Measurements from ENCODE around the gene PEX14. TPM values are rescaled to one million over a fixed set of nuclear protein-coding genes. Genes with fewer than 3 reads are reported as not detected.

Gene PEX14
- total RNA-seq, 6 experiments from 2014 or later: 10.5 to 26.5 (median 16.5) TPM

GRCh38 chr1:10640843-10641553, 166.2 kb downstream of the PEX14 start:
- H3K36me3 ChIP-seq: no peaks in the 10 kb centered on the region
- no peaks in the 10 kb centered on the region for H3K4me1 ChIP-seq
- no peaks in the 10 kb centered on the region for H3K9me3 ChIP-seq
- intact Hi-C loops (cut with DNase I): no loop called here
- H3K27ac ChIP-seq: no peak overlapping the region
- TF ChIP-seq POLR2A (IDR thresholded peaks at IDR 0.05) (no peak), CTCF (IDR thresholded peaks at IDR 0.05) (no peak)
- ATAC-seq: peak in 1 of 4 donors; percentile 7
- DNase-seq: no peak
- H3K27me3 ChIP-seq: no peaks in the 10 kb centered on the region
- H3K4me3 ChIP-seq: no peak overlapping the region
- WGBS (ENCODE audit: insufficient coverage, low coverage, low lambda C conversion rate, missing lambda C conversion rate): 90% methylated on average over 2 of the region's 16 CpGs

GRCh38 chr1:10641976-10642375, 167.2 kb downstream of the PEX14 start:
- DNase-seq (no peak), ATAC-seq (no peak)
- 91% methylated on average over 7 of the region's 24 CpGs for WGBS (ENCODE audit: insufficient coverage, low coverage, low lambda C conversion rate, missing lambda C conversion rate)
- H3K27me3 ChIP-seq: no peaks in the 10 kb centered on the region
- intact Hi-C loops (cut with DNase I): no loop called here
- TF ChIP-seq CTCF (IDR thresholded peaks at IDR 0.05) (no peak), POLR2A (IDR thresholded peaks at IDR 0.05) (no peak)
- H3K4me1 ChIP-seq: no peaks in the 10 kb centered on the region
- H3K9me3 ChIP-seq: no peaks in the 10 kb centered on the region
- H3K4me3 ChIP-seq: no peak overlapping the region
- no peaks in the 10 kb centered on the region for H3K36me3 ChIP-seq
- no peak overlapping the region for H3K27ac ChIP-seq

GRCh38 chr1:10642403-10643080, 167.8 kb downstream of the PEX14 start:
- DNase-seq: no peak
- Histone ChIP-seq H3K4me3 (no peak overlapping the region), H3K9me3 (no peaks in the 10 kb centered on the region), H3K27ac (no peak overlapping the region), H3K27me3 (no peaks in the 10 kb centered on the region), H3K4me1 (no peaks in the 10 kb centered on the region), H3K36me3 (no peaks in the 10 kb centered on the region)
- WGBS (ENCODE audit: insufficient coverage, low coverage, low lambda C conversion rate, missing lambda C conversion rate): 88% methylated on average over 7 of the region's 31 CpGs
- no peak for ATAC-seq
- no peak for TF ChIP-seq CTCF (IDR thresholded peaks at IDR 0.05)
- no peak for TF ChIP-seq POLR2A (IDR thresholded peaks at IDR 0.05)
- intact Hi-C loops (cut with DNase I): no loop called here

GRCh38 chr1:10643607-10644306, 169.0 kb downstream of the PEX14 start:
- Histone ChIP-seq H3K4me3 (no peak overlapping the region), H3K27ac (no peak overlapping the region), H3K9me3 (no peaks in the 10 kb centered on the region), H3K27me3 (no peaks in the 10 kb centered on the region), H3K4me1 (no peaks in the 10 kb centered on the region), H3K36me3 (no peaks in the 10 kb centered on the region)
- intact Hi-C loops (cut with DNase I): no loop called here
- DNase-seq (no peak), ATAC-seq (no peak)
- no peak for TF ChIP-seq POLR2A (IDR thresholded peaks at IDR 0.05)
- no peak for TF ChIP-seq CTCF (IDR thresholded peaks at IDR 0.05)
- 80% methylated on average over 1 of the region's 17 CpGs for WGBS (ENCODE audit: insufficient coverage, low coverage, low lambda C conversion rate, missing lambda C conversion rate)
